ENCODE measurements around the gene GLTPD2. TPM values are rescaled to one million over a fixed set of nuclear protein-coding genes. Genes with fewer than 3 reads are reported as not detected.

Gene GLTPD2
- total and polyA plus RNA-seq, 2 donors (not counting 3 experiments of a cell fraction or from before 2014, with no cell fraction given), result not detected

DNA sequence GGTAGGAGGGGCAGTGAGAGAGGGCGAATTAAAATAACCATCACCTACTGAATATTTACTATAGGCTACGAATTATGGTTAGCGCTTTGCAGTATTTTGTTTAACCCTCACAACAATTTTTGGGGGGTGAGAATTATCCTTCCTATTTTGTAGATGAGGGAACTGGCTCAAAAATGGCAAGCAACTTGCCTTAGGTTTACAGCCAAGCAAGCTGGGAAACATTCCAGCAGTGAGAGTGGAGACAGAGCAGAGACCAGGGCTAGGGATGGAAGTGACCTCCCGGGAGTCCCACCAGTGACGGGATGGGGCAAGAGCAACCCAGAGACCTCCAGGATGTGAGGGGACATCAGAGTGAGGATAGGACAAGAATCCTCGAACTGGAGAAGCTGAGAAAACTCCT is 2.2 kb upstream of the GLTPD2 start:
- H3K9ac ChIP-seq (replicated peaks; ENCODE audit: extremely low read depth, insufficient read depth, low read length), result no peak overlapping the region
- BruUV-seq (replicated peaks), result no TSS peak
- TF ChIP-seq, protein P1, sequence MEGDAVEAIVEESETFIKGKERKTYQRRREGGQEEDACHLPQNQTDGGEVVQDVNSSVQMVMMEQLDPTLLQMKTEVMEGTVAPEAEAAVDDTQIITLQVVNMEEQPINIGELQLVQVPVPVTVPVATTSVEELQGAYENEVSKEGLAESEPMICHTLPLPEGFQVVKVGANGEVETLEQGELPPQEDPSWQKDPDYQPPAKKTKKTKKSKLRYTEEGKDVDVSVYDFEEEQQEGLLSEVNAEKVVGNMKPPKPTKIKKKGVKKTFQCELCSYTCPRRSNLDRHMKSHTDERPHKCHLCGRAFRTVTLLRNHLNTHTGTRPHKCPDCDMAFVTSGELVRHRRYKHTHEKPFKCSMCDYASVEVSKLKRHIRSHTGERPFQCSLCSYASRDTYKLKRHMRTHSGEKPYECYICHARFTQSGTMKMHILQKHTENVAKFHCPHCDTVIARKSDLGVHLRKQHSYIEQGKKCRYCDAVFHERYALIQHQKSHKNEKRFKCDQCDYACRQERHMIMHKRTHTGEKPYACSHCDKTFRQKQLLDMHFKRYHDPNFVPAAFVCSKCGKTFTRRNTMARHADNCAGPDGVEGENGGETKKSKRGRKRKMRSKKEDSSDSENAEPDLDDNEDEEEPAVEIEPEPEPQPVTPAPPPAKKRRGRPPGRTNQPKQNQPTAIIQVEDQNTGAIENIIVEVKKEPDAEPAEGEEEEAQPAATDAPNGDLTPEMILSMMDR (IDR thresholded peaks at IDR 0.05; ENCODE audit: extremely low read depth in 1 of 2, insufficient read depth in 1 of 2, low read depth in 1 of 2, low read length in 2 of 2), result no peak
- TF ChIP-seq JUN (IDR thresholded peaks at IDR 0.05; ENCODE audit: borderline replicate concordance, insufficient read depth, insufficient read length, low read depth), result no peak
- TF ChIP-seq POLR2A (IDR thresholded peaks at IDR 0.05; ENCODE audit: low read depth, low read length), result no peak
- TF ChIP-seq FOS (IDR thresholded peaks at IDR 0.05; ENCODE audit: borderline replicate concordance, insufficient read depth, low read length), result no peak
- TF ChIP-seq, protein P2, sequence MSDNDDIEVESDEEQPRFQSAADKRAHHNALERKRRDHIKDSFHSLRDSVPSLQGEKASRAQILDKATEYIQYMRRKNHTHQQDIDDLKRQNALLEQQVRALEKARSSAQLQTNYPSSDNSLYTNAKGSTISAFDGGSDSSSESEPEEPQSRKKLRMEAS (IDR thresholded peaks at IDR 0.05; ENCODE audit: insufficient read depth, insufficient read length), result no peak
- no peak for TF ChIP-seq GATA2 (IDR thresholded peaks at IDR 0.05; ENCODE audit: insufficient read depth, insufficient read length, low read depth, low read length)
- TF ChIP-seq EZH2 (IDR thresholded peaks at IDR 0.05; ENCODE audit: borderline replicate concordance, low read depth, low read length, severe bottlenecking), result no peak
- TF ChIP-seq POLR2AphosphoS5 (IDR thresholded peaks at IDR 0.05; ENCODE audit: insufficient read depth, low read depth, low read length), result no peak
- TF ChIP-seq MYC (IDR thresholded peaks at IDR 0.05; ENCODE audit: low read depth, low read length), result no peak
- intact Hi-C loops (cut with micrococcal nuclease), result loop anchor here (2.0 to 5.0 kb wide), 2 partner anchors 56 to 116 kb away; partner anchors contain the start of genes CHRNE and MED11
- H3K27me3 ChIP-seq (ENCODE audit: control insufficient read depth in 2 of 2, insufficient read depth in 2 of 2, low read length in 2 of 2), result peaks cover 16 to 24% of the 10 kb centered on the region in 2 experiments
- peak overlapping the region; percentile 31 for H3K4me2 ChIP-seq (ENCODE audit: insufficient read depth, low read length)
- CTCF ChIA-PET, result interaction anchor here (0.5 to 5.9 kb wide), 14 partner anchors 9 to 117 kb away, joined by 3 to 65 read pairs (median 4); partner anchors contain the start of genes ARRB2, C17orf107, CHRNE and PLD2
- no peaks in the 10 kb centered on the region for H3K9me1 ChIP-seq (replicated peaks; ENCODE audit: control insufficient read depth, extremely low read depth, insufficient read depth, low read length)
- no peaks in the 10 kb centered on the region for H3K36me3 ChIP-seq (ENCODE audit: control insufficient read depth in 2 of 2, extremely low read depth in 1 of 2, insufficient read depth in 2 of 2, low read length in 2 of 2)
- no peak for DNase-seq (ENCODE audit: low read depth, low spot score)
- H3K4me1 ChIP-seq (ENCODE audit: control insufficient read depth, extremely low read depth, insufficient read depth, low read length), result peaks cover 24% of the 10 kb centered on the region
- no peaks in the 10 kb centered on the region for H3K9me3 ChIP-seq (replicated peaks; ENCODE audit: control insufficient read depth, insufficient read depth, low read length)
- no peaks in the 10 kb centered on the region for H4K20me1 ChIP-seq (replicated peaks; ENCODE audit: control insufficient read depth, extremely low read depth, insufficient read depth, low read length)
- H3K4me3 ChIP-seq (replicated peaks in 1 of 3; ENCODE audit: insufficient read depth in 1 of 3, low read depth in 1 of 3, low read length in 3 of 3), result no peak overlapping the region
- no peak overlapping the region for H3K27ac ChIP-seq (ENCODE audit: insufficient read depth, low read depth, low read length)
- no peak overlapping the region for H2AFZ ChIP-seq (ENCODE audit: low read depth, low read length)
- H3K79me2 ChIP-seq (ENCODE audit: control insufficient read depth, insufficient read depth, low read length), result no peaks in the 10 kb centered on the region
- peak; percentile 8 for FAIRE-seq
- POLR2A ChIA-PET, result no interaction called here
- dilution Hi-C loops (cut with MboI; ENCODE audit: extremely low pct_ligation_motif_present, low sequenced_read_pairs), result no loop called here

All from endothelial cell of umbilical vein (primary cell).